ENCODE data around the gene ANGPTL7.

GRCh38 chr1:11157394-11157793 is 31.8 kb upstream of the ANGPTL7 start:
- no peak for TF ChIP-seq CTCF (IDR thresholded peaks at IDR 0.05; ENCODE audit: control extremely low read depth in 1 of 3, insufficient read depth in 1 of 3, low read depth in 1 of 3, low read length in 3 of 3)
- TF ChIP-seq ZNF274 (IDR thresholded peaks at IDR 0.05; ENCODE audit: borderline replicate concordance, extremely low read depth, low read length), result no peak
- no peak for TF ChIP-seq RXRA (IDR thresholded peaks at IDR 0.05; ENCODE audit: insufficient read depth, low read depth, low read length)

Measured in H1 (cell line).